GM08714 (cell line): ENCODE results near the gene C14orf93.

ENCODE experiments used
- H3K4me3 ChIP-seq: fragments of 200-500 bp; sonication (Bioruptor generic); 2 replicates; pipeline ENCODE4 v1.5.1; 2014; ENCODE audit warnings: mild to moderate bottlenecking, low read length, inconsistent platforms
- ZNF274 ChIP-seq: IDR thresholded peaks from 2 replicates; pipeline ENCODE4 v1.6.1; 2012; ENCODE audit warnings: mild to moderate bottlenecking, low read depth, low read length

The C14orf93 gene

DNA sequence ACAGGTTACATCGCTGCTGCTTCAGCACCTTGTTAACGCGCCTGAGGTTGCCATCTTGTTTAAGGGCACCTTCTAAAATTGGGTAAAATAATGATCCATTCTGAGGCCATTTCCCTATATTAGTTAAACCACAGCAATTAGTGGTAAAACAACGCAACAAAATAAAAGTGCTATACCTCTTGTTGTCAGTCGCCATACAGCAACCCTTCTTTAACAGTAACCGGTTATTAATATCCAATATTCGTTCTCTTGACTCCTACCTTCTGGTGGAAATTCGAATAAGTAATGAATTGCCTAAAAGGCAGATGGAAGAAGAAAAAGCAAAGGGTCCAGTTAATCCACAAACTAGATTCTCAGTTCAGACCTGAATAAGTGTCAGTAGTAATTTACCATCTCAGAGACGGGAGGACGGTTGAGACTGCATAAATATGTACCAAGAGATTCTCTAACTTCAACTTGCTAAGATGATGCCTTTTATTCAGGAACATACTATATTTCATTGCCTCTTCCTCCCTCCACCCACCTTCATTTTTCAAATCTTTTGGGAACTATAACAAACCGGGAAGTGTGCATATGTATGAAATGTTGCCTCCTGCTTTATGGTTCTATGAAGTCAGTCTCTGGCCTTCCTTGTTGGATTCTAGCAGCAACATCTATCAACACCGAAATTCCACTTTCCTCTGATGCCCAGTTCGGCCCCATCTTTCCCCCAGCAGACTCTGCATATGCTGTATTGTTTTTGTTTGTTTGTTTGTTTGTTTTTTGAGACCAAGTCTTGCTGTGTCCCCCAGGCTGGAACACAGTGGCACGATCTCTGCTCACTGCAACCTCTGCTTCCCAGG lies 25.6 kb upstream of the C14orf93 start:
- TF ChIP-seq ZNF274: no peak
- H3K4me3 ChIP-seq: no peak overlapping the region; the same call in 1 of the 2 replicates

DNA sequence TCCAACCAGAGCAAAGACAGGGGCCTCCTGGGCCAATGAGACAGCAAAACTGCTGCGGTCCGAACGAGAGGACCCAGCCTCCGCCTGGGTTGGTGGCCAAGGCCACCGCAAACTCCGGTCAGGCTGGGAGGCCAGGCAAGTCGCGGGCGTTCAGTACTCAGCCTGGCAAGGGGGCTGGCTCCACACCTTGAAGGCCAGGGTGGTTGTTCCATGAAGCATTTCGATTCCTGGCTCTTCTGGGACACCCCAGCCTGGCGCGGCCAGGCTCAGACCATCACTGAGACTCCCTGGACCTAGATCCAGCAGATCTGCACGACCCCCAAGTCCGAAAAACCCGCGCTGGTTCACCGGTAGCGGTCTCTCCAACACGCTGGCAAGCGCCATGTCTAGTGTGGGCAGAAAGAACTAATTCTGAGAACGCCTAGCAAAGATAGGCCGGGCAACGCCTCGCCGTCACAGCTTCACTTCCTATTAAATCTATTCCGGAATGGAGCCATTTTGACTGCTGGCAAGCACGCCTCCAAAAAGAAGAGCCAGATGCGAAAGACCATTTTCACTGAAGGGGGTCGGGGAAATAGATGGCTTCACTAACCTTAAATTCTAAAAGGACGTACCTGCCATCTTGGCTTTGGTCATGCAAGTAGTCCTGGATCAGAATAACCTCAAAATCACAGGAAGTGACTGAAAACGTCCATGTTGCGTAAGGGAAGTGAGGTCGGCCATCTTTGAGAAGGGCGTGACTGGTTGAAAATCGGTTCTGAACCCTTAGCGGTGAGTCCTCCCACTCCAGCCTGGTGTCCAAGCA lies 24.8 kb upstream of the C14orf93 start, which contains the start of gene PSMB5:
Gene PSMB5 (minus strand): TSS at position 403 of the 805 bp plus-strand sequence. CDS start 19 bp downstream, at position 384.
- H3K4me3 ChIP-seq: peak within 1 kb of the TSS; percentile 81
- TF ChIP-seq ZNF274: no peak

DNA sequence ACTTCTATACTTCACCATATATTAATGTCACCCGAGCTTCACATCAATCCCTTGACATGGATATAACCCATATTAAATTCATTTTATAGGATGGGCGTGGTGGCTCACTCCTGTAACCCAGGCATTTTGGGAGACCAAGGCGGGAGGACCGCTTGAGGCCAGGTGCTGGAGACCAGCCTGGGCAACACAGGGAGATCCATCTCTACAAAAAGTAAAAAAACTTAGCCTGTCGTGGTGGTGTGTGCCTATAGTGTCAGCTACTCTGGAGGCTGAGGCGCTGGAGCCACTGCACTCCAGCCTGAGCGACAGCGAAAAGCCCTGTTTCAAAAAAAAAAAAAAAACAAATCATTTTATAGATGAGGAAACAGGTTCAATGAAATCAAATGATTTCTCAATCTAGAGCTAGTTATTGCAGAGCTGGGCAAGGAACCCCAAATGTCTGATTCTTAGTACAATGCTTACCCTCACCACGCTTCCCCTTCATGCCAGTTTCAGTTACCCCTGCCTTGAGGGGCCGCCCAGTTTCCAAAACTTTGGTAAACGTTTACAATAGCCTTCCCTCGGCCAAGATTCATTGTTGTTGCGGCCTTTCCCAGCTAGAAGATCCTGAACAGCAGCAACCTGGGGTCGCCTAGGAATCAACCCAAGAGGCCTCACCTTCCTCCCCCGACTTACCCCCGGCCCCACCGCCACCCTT lies 24.0 kb upstream of the C14orf93 start:
- TF ChIP-seq ZNF274: no peak
- peak overlapping the region; percentile 81 for H3K4me3 ChIP-seq

DNA sequence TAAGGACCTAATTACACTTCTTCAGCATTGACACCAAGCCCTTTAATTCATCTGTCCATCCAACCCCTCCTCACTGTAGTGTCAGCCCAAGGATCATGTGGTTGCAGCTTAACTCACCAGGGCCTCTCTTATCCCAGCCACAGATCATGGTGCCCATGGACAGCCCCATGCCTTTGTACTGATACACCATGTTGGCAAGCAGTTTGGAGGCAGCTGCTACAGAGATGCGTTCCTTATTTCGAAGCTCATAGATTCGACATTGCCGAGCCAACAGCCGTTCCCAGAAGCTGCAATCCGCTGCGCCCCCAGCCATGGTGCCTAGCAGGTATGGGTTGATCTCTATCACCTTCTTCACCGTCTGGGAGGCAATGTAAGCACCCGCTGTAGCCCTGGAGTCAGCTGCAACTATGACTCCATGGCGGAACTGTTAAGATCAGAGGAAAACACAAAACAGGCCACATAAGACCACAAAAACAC lies 23.3 kb upstream of the C14orf93 start:
- TF ChIP-seq ZNF274: no peak
- H3K4me3 ChIP-seq: peak overlapping the region; percentile 81; the same call in 1 of the 2 replicates

DNA sequence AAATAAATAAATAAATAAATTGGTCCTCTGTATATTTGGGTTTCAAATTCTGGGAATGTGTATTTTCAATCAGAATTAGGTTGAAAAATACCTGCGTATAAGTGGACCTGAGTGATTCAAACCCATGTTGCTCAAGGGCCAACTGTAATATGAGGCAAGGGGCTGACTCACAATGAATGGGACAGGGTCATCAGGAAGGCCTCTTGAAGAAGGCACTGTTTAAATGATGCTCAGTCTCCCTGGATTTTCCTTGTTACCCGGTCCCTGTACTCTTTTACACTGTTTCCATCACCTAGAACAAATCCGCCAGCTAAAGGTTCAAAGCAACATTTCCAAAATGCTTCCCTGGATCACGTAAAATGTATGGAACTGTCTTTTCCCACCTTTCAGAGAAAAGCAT lies 21.0 kb upstream of the C14orf93 start:
- H3K4me3 ChIP-seq: no peak overlapping the region
- TF ChIP-seq ZNF274: no peak

DNA sequence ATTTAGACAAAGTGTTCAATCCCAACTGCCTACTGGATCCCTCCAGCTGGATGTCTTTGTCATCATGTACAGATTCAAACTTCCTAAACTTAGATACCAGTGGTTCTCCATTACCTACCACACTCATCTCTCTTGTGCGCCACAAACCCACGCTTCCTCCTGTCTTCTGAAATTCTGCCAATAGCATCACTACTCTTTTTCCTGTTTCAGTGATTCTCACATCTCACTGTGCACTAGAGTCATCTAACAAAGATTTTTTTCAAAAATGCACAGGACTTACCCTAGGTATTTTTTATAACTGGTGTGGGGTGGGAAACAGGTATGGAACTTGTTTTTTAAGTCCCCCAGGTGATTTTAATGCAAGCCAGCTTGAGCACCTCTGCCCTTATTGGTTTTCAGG lies 18.9 kb upstream of the C14orf93 start:
- no peak overlapping the region for H3K4me3 ChIP-seq
- TF ChIP-seq ZNF274: no peak

DNA sequence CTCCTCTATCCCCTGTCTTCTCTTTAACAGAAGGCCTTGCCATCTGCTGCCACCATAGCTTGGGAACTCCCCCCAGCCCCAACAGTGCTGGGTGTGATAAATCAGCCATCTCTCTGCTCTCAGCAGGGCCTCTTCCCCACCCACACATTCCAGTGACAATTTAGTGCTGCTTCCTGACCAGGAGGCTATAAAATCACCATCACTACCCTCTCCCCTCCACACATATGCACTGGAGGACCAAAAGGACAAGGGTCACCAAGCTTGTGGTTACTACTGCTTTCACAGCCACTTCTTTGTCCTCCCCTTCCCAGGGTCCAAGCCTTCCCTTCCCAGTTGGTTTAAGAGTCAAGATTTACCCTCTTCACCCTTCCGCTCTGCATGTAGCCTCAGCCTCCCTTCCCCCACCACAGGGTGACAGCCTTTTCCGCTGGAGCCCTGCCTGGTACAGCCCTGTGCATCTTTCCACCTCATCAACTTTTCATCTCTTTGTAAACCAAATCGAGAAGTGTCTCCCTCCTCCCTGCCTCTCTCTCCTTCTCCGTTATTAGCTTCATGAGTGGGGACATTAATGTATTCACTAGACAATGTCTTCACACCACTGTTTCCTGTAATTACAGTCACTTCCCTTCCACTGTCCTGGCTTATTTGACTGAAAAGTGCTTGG lies 15.3 kb upstream of the C14orf93 start:
- TF ChIP-seq ZNF274: no peak
- H3K4me3 ChIP-seq: no peak overlapping the region

DNA sequence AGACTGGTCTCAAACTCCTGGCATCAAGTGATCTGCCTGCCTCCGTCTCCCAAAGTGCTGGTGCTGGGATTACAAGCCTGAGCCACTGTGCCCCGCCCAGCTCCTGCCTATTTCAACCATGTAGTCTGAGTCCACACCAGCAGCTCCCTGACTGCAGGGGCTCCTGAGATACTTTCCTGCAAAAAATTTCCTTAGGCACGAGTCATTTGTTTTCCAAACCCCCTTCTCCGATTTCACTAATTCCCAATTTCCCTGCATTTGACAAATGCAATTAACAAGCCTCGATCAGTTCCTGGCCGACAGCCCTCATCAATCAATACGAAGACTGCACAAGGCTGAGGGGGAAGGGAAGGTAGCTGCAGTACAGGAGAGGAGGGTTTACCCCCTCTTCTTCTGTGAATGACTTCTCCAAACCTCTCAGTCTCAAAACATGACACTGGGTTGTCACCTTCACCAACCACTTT lies 14.7 kb upstream of the C14orf93 start:
- H3K4me3 ChIP-seq: no peak overlapping the region

DNA sequence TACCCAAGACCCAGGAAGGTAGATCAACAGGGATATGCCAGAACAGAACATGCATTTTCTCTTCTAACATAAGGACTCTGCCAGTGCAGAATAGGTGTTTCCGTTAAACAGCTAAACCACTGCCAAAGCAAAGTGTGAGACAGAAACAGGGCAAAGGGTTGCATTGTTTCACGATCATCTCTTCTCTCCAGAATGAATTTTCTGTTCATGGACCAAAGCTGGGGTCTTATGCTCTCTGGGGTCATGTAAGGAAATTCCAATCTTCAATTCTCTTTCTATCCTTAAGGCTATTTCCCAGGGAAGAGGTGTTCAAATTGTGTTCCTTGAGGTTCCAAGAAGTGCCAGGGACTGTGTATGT lies 13.8 kb upstream of the C14orf93 start:
- no peak for TF ChIP-seq ZNF274

More for the DNA sequence above, 14.7 kb upstream of the C14orf93 start:
- no peak for TF ChIP-seq ZNF274

DNA sequence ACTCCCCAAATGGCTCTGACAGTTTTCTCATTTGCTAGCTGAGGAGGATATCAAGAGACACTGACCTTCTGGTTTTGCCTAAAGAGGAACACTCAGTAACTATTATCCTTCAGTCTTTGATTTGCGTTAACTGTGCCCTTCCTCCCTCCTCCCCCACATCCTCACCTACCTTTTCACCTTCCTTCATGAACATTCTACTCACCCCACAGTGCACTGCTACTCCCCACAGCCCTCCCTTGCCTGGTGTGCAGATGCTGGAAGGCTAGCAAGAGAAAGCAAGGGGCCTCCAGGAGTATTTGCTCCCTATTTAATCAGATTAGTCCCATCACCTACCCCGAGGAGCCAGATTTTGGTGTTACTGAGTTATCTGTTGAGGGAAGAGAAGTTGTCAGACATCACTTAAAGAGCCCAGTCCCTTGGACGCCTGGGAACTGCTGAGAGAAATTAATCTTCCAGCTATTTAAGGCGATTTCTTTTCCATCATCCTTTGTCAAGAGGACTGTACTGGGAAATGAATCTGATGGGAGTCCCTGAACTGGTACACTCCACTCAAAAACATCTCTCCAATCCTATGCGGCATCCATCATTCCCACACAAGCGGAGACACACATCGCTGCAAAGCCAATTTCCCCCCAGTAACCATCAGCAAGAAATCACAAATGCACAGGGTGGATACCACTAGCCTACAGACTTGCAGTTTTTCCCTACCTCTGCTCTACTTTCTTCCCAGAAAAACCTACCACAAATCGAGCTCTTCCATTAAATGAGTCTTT lies 13.3 kb upstream of the C14orf93 start:
- no peak overlapping the region for H3K4me3 ChIP-seq
- TF ChIP-seq ZNF274: no peak

More for the DNA sequence above, 13.8 kb upstream of the C14orf93 start:
- no peak overlapping the region for H3K4me3 ChIP-seq

DNA sequence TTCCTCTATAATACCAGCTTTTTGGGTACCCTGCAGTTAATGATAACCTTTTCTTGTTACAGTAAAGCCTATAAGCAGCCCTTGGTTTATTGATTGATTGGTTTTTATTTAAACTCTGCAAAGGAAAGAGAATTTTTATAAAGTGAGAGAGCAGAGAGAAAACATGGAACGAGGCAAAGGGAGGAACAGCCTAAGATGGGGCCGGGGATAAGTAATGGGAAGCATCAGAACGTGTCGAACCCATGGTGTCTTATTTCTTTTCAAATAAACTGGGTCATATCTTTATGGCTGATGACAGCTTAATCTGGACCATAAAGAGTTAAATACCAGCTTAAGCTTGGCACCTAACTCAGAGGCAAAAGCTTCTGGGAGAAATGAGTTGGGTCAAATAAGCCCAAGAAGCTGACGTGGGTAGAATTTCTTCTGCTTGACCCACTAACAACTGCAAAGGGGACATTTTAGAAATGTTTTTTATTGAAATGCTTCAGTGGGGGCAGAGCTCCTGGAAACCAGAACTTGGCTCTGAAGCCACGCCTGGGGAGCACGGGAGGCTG lies 12.0 kb upstream of the C14orf93 start:
- TF ChIP-seq ZNF274: no peak
- H3K4me3 ChIP-seq: no peak overlapping the region

DNA sequence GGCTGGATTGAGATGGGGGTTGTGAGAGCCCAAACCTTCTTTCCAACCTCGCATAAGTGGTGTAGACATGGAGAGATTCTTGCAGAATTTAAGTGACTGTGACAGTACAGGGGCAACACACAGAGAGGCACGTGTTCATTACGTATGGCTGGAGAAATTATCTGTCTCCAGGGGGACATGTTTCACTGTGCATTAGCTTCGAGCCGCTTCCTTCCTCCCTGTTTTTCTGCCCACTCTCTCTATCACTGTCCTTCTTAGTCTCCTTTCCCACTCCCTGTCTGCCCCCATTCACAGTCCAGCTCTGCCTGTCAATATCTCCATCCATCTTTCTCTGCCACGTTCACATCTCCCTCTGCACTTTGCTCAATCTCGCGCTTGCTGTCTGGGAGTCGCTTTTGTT lies 11.5 kb upstream of the C14orf93 start:
- H3K4me3 ChIP-seq: no peak overlapping the region
- TF ChIP-seq ZNF274: no peak
